ENCODE results near the gene IMP3. TPM values are rescaled to one million over a fixed set of nuclear protein-coding genes. Genes with fewer than 3 reads are reported as not detected.
"Not testable (repeated sequence)": the region's sequence is repeated elsewhere in the genome, so short reads cannot be mapped to it uniquely, and the experiment has no call there.

IMP3 gene
- total RNA-seq (100 to 1,000 TPM in 1 of 4 donors, 10 to 100 TPM in 3; 55.4 to 117 (median 84.3) TPM), polyA plus RNA-seq (10 to 100 TPM; 58.3 to 94.1 (median 62.0) TPM)

- 0 to 1% methylated on average over 83 of the region's 83 CpGs for WGBS, 2 donors
- Histone ChIP-seq H3K4me3 (peak within 1 kb of the TSS; percentile 76 to 84 (median 81)), H3K27me3 (no peaks in the 10 kb centered on the region), H3K9me3 (no peaks in the 10 kb centered on the region), H3K4me1 (peaks cover 0 to 41% (median 29%) of the 10 kb centered on the region in 4 donors), H3K36me3 (no peaks in the 10 kb centered on the region), H3K27ac (peak within 1 kb of the TSS; percentile 88 to 93 (median 92))
- TF ChIP-seq POLR2A (IDR thresholded peaks at IDR 0.05) (peak; percentile 93 to 97), EP300 (IDR thresholded peaks at IDR 0.05) (peak in 1 of 4 donors; percentile 27), POLR2AphosphoS5 (IDR thresholded peaks at IDR 0.05) (peak; percentile 98 to 99 (median 98)), CTCF (IDR thresholded peaks at IDR 0.05) (no peak)
- peak; percentile 98 for DNase-seq
- intact Hi-C loops (cut with DNase I) = loop anchor here (5.0 kb wide), 4 partner anchors 42 to 188 kb away; partner anchors contain the start of gene SIN3A
Observed at GRCh38 chr15:75639709-75640482, at the start of gene IMP3. IMP3 (minus strand) TSS chr15:75640224; CDS start chr15:75640168, 56 bp downstream.

GRCh38 chr15:75689429-75689828, 49.4 kb upstream of the IMP3 start:
- not testable (repeated sequence) for H3K4me3 ChIP-seq

GRCh38 chr15:75688831-75689230, 48.8 kb upstream of the IMP3 start:
- Histone ChIP-seq H3K36me3 (peaks cover 44 to 79% (median 60%) of the 10 kb centered on the region in 4 donors), H3K4me3 (no peak overlapping the region), H3K4me1 (peaks cover 0 to 44% (median 34%) of the 10 kb centered on the region in 4 donors), H3K9me3 (no peaks in the 10 kb centered on the region), H3K27ac (peak overlapping the region in 3 of 4 donors; percentile 35 to 99 (median 63)), H3K27me3 (no peaks in the 10 kb centered on the region)
- TF ChIP-seq POLR2A (IDR thresholded peaks at IDR 0.05) (no peak), CTCF (IDR thresholded peaks at IDR 0.05) (no peak), POLR2AphosphoS5 (IDR thresholded peaks at IDR 0.05) (no peak), EP300 (IDR thresholded peaks at IDR 0.05) (no peak)
- intact Hi-C loops (cut with DNase I) = loop anchor here (5.0 kb wide), 1 partner anchor 113 kb away; no protein-coding TSS in a partner anchor
- WGBS, 2 donors = 95% methylated on average over 26 of the region's 26 CpGs
- no peak for DNase-seq

More at GRCh38 chr15:75689429-75689828, 49.4 kb upstream of the IMP3 start:
- 92% methylated on average over 20 of the region's 20 CpGs for WGBS, 2 donors
- not testable (repeated sequence) for H3K9me3 ChIP-seq, H3K27me3 ChIP-seq, DNase-seq
- intact Hi-C loops (cut with DNase I) = loop anchor here (5.0 kb wide), 1 partner anchor 113 kb away; no protein-coding TSS in a partner anchor
- Histone ChIP-seq H3K36me3 (peaks cover 41 to 73% (median 55%) of the 10 kb centered on the region in 4 donors), H3K4me1 (peaks cover 0 to 44% (median 36%) of the 10 kb centered on the region in 4 donors), H3K27ac (peak overlapping the region in 3 of 4 donors; percentile 8 to 99 (median 26))
- TF ChIP-seq POLR2AphosphoS5 (IDR thresholded peaks at IDR 0.05) = peak in 3 of 4 donors; percentile 1 to 34 (median 8)

GRCh38 chr15:75688278-75688557, 48.2 kb upstream of the IMP3 start:
- Histone ChIP-seq H3K4me3 (no peak overlapping the region), H3K27me3 (no peaks in the 10 kb centered on the region), H3K9me3 (no peaks in the 10 kb centered on the region), H3K4me1 (peaks cover 0 to 43% (median 32%) of the 10 kb centered on the region in 4 donors), H3K36me3 (peaks cover 44 to 84% (median 61%) of the 10 kb centered on the region in 4 donors), H3K27ac (peak overlapping the region in 3 of 4 donors; percentile 35 to 99 (median 63))
- intact Hi-C loops (cut with DNase I) = loop anchor here (5.0 kb wide), 1 partner anchor 114 kb away; no protein-coding TSS in a partner anchor
- DNase-seq = no peak
- TF ChIP-seq EP300 (IDR thresholded peaks at IDR 0.05) (no peak), POLR2AphosphoS5 (IDR thresholded peaks at IDR 0.05) (peak in 2 of 4 donors; percentile 3 to 54)
- 92 to 95% methylated on average over 7 of the region's 7 CpGs for WGBS, 2 donors

- no peaks in the 10 kb centered on the region for H3K9me3 ChIP-seq
- no peak for DNase-seq
- intact Hi-C loops (cut with DNase I) = loop anchor here (5.0 kb wide), 1 partner anchor 115 kb away; no protein-coding TSS in a partner anchor
- 92% methylated on average over 44 of the region's 44 CpGs for WGBS, 2 donors
- peaks cover 0 to 41% (median 30%) of the 10 kb centered on the region in 4 donors for H3K4me1 ChIP-seq
- no peak overlapping the region for H3K4me3 ChIP-seq
- H3K27ac ChIP-seq = peak overlapping the region; percentile 42 to 99 (median 63)
- H3K36me3 ChIP-seq = peaks cover 46 to 90% (median 62%) of the 10 kb centered on the region in 4 donors
- H3K27me3 ChIP-seq = no peaks in the 10 kb centered on the region
- no peak for TF ChIP-seq POLR2A (IDR thresholded peaks at IDR 0.05)
- TF ChIP-seq CTCF (IDR thresholded peaks at IDR 0.05) = no peak
- no peak for TF ChIP-seq EP300 (IDR thresholded peaks at IDR 0.05)
- no peak for TF ChIP-seq POLR2AphosphoS5 (IDR thresholded peaks at IDR 0.05)
Observed at GRCh38 chr15:75687486-75688277, 47.7 kb upstream of the IMP3 start.

All from sigmoid colon (tissue), 7 donors.